GM13976 (cell line): ENCODE results near the gene TOMM40L.

ENCODE experiments used
- DNase-seq: peaks from one replicate; pipeline ENCODE4 v3.0.0; 2012; ENCODE audit warnings: low spot score
- in situ Hi-C: fragments of 300-500 bp; cut with MboI; formaldehyde crosslinking; loops from one replicate; pipeline ENCODE4 v1.12.0; 2022; ENCODE audit warnings: low sequenced_read_pairs, mixed read lengths, inconsistent platforms; ENCODE audit not compliant: unreplicated experiment
- TF ChIP-seq, protein P1 (sequence below): IDR thresholded peaks from 2 replicates; pipeline ENCODE4 v1.5.1; 2012; ENCODE audit warnings: borderline replicate concordance, mild to moderate bottlenecking; ENCODE audit not compliant: insufficient read depth; ENCODE audit errors: extremely low read depth, missing control alignments, control extremely low read depth

Gene TOMM40L

DNA sequence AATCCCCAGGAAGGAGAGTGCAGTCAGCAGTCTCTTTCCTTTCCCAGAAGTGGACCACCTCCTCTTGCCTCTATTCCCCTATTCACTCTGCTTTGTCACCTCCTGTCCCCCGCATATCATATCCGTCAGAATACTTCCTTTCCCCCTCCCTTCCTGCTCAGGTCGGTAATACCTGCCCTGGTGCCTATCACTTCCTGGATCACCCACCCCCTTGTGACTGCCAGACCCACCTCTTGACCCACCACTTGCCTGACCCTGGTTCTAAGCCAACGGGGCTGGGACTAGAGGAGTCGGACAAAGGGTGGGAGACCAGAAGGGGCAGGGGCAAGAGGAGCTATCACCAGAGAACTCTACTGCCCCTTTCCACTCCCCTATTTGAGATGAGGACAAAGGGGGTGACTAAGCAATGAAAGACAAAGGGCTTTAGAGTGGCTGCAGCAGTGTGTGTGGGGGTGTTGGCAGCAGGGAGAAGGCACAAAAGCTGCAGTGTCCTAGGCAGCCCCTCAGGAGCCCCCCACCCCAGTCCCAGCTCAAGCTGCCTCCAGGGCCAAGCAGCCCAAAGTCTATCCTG, 25.4 kb upstream of the TOMM40L start:
- in situ Hi-C loops: no loop called here
- DNase-seq: peak; percentile 18
- TF ChIP-seq, protein P1, sequence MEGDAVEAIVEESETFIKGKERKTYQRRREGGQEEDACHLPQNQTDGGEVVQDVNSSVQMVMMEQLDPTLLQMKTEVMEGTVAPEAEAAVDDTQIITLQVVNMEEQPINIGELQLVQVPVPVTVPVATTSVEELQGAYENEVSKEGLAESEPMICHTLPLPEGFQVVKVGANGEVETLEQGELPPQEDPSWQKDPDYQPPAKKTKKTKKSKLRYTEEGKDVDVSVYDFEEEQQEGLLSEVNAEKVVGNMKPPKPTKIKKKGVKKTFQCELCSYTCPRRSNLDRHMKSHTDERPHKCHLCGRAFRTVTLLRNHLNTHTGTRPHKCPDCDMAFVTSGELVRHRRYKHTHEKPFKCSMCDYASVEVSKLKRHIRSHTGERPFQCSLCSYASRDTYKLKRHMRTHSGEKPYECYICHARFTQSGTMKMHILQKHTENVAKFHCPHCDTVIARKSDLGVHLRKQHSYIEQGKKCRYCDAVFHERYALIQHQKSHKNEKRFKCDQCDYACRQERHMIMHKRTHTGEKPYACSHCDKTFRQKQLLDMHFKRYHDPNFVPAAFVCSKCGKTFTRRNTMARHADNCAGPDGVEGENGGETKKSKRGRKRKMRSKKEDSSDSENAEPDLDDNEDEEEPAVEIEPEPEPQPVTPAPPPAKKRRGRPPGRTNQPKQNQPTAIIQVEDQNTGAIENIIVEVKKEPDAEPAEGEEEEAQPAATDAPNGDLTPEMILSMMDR: no peak

DNA sequence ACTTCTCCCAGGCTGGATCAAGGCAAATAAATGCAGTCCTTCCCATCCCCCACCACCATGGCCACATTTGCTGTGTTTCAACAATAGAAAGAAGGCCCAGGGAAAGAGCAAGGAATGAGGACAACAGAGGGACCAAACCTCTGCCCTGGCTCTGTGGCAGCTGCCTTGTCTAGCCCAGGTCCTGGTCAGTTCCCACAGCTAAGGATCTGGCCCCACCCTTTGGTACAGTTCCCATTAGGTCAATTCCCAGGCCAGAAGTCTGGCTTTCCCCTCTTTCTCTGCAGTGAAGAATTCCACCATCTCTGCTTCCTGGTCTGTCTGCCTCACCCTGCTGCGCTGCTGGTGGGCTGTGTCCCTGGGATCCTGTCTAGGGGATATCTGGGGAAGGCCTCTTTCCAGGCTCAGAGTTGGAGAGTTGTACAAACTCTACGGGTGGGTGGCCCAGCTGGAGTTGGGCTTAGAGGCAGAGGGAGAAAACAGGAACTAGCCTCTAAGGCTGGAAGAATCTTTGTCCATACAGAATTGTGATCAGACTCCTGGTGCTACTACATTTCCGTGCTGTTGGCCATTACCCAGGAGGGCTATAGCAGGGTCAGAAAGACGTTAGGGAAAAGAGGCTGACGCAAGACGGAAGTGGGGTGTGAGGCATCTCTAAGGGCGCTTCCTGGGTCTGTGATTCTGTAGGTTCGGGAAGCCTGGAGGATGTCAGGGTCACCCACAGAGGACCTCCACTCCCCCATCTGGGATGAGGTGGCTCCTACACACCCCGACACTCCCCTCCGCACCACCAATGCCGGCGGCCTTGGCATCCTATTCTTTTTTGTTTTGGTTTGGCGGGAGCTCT, 24.6 kb upstream of the TOMM40L start:
- in situ Hi-C loops: no loop called here
- peak; percentile 22 for DNase-seq
- TF ChIP-seq, protein P1: no peak

DNA sequence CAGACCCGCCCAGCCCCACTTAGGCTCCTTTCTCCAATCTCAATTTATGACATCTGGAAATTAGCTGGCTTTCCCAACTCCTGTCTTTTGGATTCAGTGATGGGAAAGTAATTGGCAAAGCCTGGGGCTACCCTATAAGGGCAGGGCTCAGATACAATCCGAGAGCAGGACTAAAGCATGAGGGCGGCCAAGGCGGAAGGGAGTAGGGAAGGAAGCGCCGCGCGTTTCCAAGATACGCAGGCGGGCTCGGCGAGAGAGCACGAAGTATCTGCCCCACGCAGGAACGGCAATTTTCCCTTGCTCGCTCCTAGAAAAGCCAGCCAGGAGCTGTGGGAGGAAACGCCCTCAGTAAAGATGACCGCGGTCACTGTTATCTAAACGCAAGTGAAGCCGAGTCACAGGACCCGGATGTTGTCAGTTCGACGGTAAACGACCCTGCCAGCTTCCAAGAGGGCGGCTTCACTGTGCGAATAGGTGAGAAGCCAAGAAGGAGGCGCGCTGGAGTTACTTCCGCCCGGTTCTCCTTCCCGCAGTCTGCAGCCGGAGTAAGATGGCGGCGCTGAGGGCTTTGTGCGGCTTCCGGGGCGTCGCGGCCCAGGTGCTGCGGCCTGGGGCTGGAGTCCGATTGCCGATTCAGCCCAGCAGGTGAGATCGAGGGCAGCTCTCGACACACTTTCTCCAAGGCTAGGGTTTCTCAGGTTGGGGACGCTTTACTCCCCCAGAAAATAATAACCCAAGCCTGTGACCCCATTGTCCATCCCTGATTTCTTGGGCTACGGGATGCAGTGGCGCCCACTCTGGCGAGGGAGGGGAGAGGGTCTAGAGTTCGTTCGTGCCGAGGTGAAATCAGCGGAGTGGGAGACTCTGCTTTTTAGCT, 23.8 kb upstream of the TOMM40L start, which contains the start of gene NDUFS2:
TSS of gene NDUFS2 (plus strand) at position 532 of the 877 bp plus-strand sequence. CDS start at position 551, 19 bp downstream.
- peak; percentile 96 for DNase-seq
- in situ Hi-C loops: no loop called here
- TF ChIP-seq, protein P1: no peak

DNA sequence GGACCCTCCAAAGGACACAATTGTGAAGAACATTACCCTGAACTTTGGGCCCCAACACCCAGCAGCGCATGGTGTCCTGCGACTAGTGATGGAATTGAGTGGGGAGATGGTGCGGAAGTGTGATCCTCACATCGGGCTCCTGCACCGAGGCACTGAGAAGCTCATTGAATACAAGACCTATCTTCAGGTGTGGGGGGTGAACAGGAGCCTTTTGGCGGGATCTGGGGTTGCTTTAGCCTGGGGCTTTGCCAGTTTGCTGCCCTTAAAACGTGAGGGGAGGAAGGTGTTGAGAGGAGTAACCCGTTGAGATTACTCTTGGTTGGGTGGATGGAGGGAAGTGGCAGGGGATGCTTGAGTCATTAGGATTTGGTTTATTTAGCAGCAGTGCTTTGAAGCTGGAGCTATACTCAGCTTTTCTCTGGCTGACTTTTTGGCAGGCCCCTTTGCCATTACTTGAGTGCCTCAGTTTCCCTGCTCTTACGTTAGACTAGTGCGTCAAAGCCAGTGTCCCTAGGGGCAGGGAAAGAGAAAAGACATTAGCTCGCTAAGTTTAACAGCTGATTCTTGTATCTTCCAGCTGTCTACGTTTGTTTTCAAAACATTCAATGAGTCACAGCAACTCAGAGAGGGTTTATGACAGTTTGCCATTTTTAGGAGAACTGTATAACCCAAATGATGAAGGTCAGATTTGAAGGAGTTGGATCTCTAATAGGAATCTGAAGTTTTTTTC, 19.3 kb upstream of the TOMM40L start:
- in situ Hi-C loops: no loop called here
- TF ChIP-seq, protein P1: no peak
- DNase-seq: no peak

DNA sequence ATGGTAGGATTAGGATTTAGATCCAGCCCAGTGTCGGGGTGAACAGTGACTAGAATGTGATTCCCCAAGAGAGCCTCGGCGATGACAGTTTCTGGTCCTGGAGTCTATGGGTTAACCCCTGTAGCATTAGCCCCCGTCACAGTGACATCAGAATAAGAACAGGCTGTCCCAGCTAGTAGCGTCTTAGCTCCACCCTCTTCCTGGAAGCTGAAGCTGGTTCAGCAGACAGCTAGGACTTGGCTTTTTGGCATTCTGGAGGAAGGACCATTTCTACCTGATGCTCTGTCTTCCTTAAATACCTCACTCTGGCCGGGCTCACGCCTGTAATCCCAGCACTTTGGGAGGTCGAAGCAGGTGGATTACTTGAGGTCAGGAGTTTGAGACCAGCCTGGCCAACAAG, 18.7 kb upstream of the TOMM40L start:
- TF ChIP-seq, protein P1: no peak

More for the DNA sequence above, 18.7 kb upstream of the TOMM40L start:
- no peak for DNase-seq
- in situ Hi-C loops: no loop called here
